Non-pigmented ciliary epithelial cell (primary cell): ENCODE data around the gene CAMTA1.

Experiments
- DNase-seq: peaks from one replicate; pipeline ENCODE4 v3.0.0-alpha.2; 2010; ENCODE audit warnings: low read depth

CAMTA1 gene

GRCh38 chr1:6958407-6959030 is 173.3 kb downstream of the CAMTA1 start:
- DNase-seq: no peak

GRCh38 chr1:6959491-6959890 is 174.2 kb downstream of the CAMTA1 start:
- no peak for DNase-seq

GRCh38 chr1:6960291-6960811 is 175.1 kb downstream of the CAMTA1 start:
- DNase-seq: no peak

- DNase-seq: no peak
These were observed 175.6 kb downstream of the CAMTA1 start for GRCh38 chr1:6960860-6961259.

GRCh38 chr1:6961289-6961688 is 176.0 kb downstream of the CAMTA1 start:
- no peak for DNase-seq

GRCh38 chr1:6961905-6962477 is 176.7 kb downstream of the CAMTA1 start:
- no peak for DNase-seq

- no peak for DNase-seq
These were observed 177.3 kb downstream of the CAMTA1 start for GRCh38 chr1:6962478-6962995.

- DNase-seq: no peak
These were observed 178.0 kb downstream of the CAMTA1 start for GRCh38 chr1:6962996-6963911.

- no peak for DNase-seq
These were observed 178.7 kb downstream of the CAMTA1 start for GRCh38 chr1:6963912-6964307.

- no peak for DNase-seq
These were observed 180.1 kb downstream of the CAMTA1 start for GRCh38 chr1:6965083-6965934.

GRCh38 chr1:6965935-6966241 is 180.6 kb downstream of the CAMTA1 start:
- no peak for DNase-seq

- DNase-seq: no peak
These were observed 181.1 kb downstream of the CAMTA1 start for GRCh38 chr1:6966326-6966725.

- DNase-seq: no peak
These were observed 182.3 kb downstream of the CAMTA1 start for GRCh38 chr1:6967431-6968111.

GRCh38 chr1:6969106-6969505 is 183.9 kb downstream of the CAMTA1 start:
- peak; percentile 44 for DNase-seq

GRCh38 chr1:6969762-6970161 is 184.5 kb downstream of the CAMTA1 start:
- no peak for DNase-seq

- DNase-seq: no peak
These were observed 185.0 kb downstream of the CAMTA1 start for GRCh38 chr1:6970221-6970620.

- DNase-seq: no peak
These were observed 185.8 kb downstream of the CAMTA1 start for GRCh38 chr1:6971048-6971447.

- DNase-seq: no peak
These were observed 186.4 kb downstream of the CAMTA1 start for GRCh38 chr1:6971699-6972098.

- DNase-seq: no peak
These were observed 187.1 kb downstream of the CAMTA1 start for GRCh38 chr1:6972399-6972798.

- DNase-seq: no peak
These were observed 190.2 kb downstream of the CAMTA1 start for GRCh38 chr1:6975331-6976043.

GRCh38 chr1:6976044-6976375 is 190.8 kb downstream of the CAMTA1 start:
- DNase-seq: no peak
